Dermis blood vessel endothelial cell (primary cell): ENCODE data around the gene ZNF365. TPM values are rescaled to one million over a fixed set of nuclear protein-coding genes. Genes with fewer than 3 reads are reported as not detected.
"Not testable (repeated sequence)": the region's sequence is repeated elsewhere in the genome, so short reads cannot be mapped to it uniquely, and the experiment has no call there.

ENCODE experiments used
- DNase-seq: peaks from one replicate; pipeline ENCODE4 v3.0.0; 2010
- total RNA-seq: library from RNA; depleted of rRNA; stranded (reverse); fragments of >200 nt; gene quantifications from 2 replicates; pipeline ENCODE4 v1.2.3, GENCODE V29; 2014

ZNF365 gene
- total RNA-seq, 1 donor from 2014 or later = under 0.01 TPM

DNA sequence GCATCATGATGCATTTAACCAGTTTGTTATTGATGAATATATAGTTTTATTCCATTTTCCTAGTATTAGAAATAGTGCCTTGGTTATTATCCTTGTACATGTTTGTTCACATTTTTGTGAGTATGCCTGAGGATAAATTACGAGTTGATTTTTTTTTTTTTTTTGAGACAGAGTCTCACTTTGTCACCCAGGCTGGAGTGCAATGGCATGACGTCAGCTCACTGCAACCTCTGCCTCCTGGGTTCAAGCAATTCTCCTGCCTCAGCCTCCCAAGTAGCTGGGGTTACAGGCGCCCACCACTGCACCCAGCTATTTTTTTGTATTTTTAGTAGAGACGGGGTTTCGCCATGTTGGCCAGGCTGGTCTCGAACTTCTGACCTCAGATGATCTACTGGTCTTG, 4.7 kb downstream of the ZNF365 start:
- not testable (repeated sequence) for DNase-seq

DNA sequence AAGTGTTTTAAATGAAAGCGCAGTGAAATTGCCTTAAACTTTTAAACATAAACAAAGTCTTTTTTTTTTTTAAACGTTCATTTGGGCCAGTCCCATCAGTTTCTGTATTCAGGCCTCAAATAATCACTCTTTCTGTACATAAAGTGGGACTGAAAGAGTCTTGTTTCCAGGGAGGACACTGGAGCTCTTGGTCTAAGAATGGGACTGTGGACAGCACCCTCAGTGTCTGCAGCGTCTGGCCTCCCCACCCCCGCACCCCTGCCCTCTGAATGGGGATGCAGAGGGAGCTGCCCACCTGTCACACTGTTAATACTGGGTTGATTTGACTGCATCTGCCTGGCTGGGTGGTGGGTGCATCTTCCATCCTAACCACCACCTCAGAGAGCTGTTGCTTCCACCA, 5.2 kb downstream of the ZNF365 start:
- no peak for DNase-seq

GRCh38 chr10:62380016-62380415, 5.8 kb downstream of the ZNF365 start:
- peak; percentile 17 for DNase-seq

- DNase-seq = no peak
Measured at GRCh38 chr10:62381385-62382102, 7.4 kb downstream of the ZNF365 start.

DNA sequence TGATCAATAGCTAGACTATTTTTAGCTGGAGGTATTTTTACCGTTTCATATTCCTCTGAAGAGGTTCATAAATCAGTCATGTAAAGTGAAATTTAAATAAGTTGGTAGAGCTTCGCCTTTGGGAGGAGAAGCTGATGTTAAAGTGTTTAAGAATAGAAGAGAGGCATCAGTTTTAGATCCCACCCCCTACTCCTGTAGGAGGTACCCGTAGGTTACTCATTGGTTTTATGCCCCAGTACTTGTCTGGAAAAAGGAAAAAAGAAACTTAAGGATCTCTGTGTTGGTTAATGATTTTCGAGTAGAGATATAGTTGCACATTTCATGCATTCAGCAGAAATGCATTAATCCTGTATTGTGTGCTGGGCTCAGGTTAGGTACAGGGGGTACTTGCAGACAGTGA, 8.7 kb downstream of the ZNF365 start:
- DNase-seq = no peak

- peak; percentile 36 for DNase-seq
Measured at GRCh38 chr10:62384057-62384446, 9.9 kb downstream of the ZNF365 start.

DNA sequence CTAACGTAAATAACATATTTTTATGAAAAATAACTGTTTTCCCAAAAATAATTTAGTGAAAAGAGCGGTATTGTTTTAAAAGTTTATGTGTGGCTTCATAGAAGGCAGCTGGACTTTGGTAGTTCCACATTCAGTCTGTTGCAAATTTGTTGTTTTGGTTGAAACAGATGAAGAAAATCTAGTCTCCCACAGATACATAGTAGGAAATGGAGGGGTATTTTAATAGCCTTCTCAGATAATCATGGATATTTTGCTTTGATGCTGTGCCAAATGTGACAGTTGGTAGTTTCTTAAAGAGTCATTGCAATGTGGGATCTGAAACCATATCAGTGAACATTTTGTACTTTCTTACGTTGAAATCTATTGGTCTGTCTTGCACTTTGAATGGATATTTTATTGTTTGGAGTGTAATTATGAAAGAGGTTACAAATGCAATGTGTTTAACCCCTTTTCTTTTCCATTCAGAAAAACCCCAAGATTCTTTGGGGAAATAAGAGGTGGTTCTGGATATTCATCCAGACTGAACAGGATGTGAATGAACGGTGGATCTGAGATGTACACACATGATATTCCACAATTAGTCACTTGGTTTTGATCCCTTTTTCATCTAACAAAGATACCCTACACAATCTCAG, 10.4 kb downstream of the ZNF365 start:
- DNase-seq = peak; percentile 7

GRCh38 chr10:62386356-62387320, 12.5 kb downstream of the ZNF365 start:
- no peak for DNase-seq

GRCh38 chr10:62388328-62388727, 14.2 kb downstream of the ZNF365 start:
- no peak for DNase-seq

DNA sequence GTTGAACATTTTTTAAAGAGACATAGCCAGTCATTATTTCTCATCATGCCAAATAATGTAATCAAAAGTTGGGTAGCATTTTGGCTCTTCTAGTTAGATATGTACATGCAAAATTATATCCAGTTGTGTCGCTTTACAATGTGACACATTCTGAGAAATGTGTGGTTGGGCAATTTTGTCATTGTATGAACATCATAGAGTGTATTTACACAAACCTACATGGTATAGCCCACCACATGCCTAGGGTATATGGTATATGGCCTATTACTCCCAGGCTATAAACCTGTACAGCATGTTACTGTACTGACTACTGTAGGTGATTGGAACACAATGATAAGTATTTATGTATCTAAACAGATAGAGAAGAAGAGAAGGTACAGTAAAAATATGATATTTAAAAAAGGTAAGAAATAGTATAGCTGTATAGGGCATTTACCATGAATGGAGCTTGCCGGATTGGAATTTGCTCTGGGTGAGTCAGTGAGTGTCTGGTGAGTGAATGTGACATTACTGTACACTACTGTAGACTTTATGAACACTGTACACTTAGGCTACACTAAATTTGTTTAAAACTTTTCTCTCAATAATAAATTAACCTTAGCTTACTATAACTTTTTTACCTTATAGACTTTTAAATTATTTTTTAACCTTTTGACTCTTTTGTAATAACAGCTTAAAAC, 16.5 kb downstream of the ZNF365 start:
- DNase-seq = no peak

- no peak for DNase-seq
Measured at GRCh38 chr10:62393237-62393636, 19.1 kb downstream of the ZNF365 start.

GRCh38 chr10:62394556-62395018, 20.4 kb downstream of the ZNF365 start:
- no peak for DNase-seq

DNA sequence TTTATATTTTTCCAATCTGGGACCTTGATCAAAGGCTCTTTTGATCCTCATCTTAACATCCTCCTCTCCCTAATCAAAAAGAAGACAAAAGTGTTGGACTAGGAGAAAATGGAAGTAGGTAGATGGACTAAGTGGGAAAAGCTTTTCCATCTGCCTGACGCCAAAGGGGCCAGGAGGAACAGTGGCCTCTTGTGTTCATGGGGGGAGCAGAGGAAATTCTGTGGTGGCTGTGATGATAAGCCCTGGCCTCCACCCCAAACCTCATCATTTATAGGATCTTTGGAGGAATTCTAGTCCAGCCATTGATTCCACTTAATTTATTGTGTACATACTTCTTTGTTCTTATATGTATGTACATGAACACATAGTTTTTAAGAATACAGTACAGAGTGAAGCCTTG, 21.7 kb downstream of the ZNF365 start:
- no peak for DNase-seq

DNA sequence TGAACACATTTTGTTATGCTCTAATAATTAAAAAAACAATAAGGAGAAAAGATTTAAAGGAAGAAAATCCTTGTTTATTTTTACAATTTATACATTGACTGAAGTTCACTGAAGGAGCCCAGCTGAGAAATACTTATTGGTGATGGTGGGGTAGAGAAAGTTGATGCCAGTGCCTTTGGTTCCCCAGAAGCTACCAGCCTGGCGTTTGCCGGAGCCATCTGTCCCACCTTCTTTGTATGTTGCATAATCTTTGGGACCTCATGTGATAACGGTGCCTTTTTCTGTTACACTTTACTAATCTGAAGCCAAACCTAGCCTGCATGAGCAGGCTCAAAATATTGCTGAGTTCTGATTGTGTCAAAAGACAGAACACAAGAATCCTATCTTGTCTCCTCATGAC, 22.7 kb downstream of the ZNF365 start:
- no peak for DNase-seq

GRCh38 chr10:62399211-62399610, 25.0 kb downstream of the ZNF365 start:
- DNase-seq = no peak

DNA sequence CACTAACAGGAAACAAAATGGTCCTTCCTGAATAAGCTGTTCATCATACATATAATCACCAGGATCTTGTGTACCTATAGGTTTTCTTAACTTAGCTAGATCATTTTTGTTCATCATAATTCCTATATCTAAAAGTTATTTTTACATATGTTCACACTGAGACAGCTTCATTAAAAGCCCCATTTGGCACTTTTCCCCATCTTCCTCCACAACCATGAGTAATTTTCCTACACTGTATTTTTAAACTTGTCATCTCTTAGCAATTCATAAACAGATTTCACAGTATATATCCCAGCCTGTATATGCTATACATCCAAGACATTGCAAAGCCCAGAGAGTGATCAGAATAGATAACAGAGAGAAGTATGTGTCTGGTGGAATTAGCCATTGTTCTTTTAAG, 28.3 kb downstream of the ZNF365 start:
- no peak for DNase-seq

GRCh38 chr10:62410528-62410927, 36.4 kb downstream of the ZNF365 start:
- DNase-seq = not testable (repeated sequence)

GRCh38 chr10:62410934-62411333, 36.8 kb downstream of the ZNF365 start:
- not testable (repeated sequence) for DNase-seq

- DNase-seq = no peak
Measured at GRCh38 chr10:62413048-62413447, 38.9 kb downstream of the ZNF365 start.

- DNase-seq = no peak
Measured at GRCh38 chr10:62413652-62414051, 39.5 kb downstream of the ZNF365 start.

DNA sequence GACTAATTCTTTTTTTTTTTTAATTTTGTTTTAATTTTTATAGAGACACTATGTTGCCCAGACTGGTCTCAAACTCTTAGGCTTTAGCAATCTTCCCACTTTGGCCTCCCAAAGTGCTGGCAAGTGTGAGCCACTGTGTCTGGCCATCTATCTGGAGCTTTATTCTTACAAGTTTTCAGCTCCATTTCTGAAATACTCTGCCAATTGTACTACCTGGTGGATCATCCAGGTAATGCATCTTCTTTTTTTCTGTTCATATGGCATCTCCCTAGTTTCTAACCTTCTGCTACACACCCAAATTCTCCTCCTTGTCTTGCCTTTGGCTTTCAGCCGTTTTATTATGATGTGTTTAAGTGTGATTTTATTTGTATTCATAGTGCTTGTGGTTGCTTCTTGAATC, 40.2 kb downstream of the ZNF365 start:
- DNase-seq = no peak

GRCh38 chr10:62422068-62422590, 48.0 kb downstream of the ZNF365 start:
- no peak for DNase-seq
